Spleen (tissue), 11 donors: ENCODE results near the gene RABGGTA. TPM values are rescaled to one million over a fixed set of nuclear protein-coding genes. Genes with fewer than 3 reads are reported as not detected.

Experiments used
- DNase-seq: peaks from one replicate; pipeline ENCODE4 v3.0.0-alpha.2; 2020
- H3K27ac ChIP-seq, 8 donors: fragments of 200-600 bp; sonication (generic) in 7 of 8; 1 replicate in 4 of 8; 2 replicates in 4 of 8; pipeline versions ENCODE4 v1.5.0 to v1.8.0; 2016 to 2021; ENCODE audit warnings: inconsistent platforms in 4 of 8, mild to moderate bottlenecking in 4 of 8, moderate library complexity in 1 of 8
- H3K27me3 ChIP-seq, 7 donors: fragments of 200-600 bp; sonication (generic) in 6 of 7; replicated peaks in 1 of 7; 1 replicate in 4 of 7; 2 replicates in 3 of 7; pipeline versions ENCODE4 v1.5.0 to v1.8.0; 2016 to 2021; ENCODE audit warnings: inconsistent platforms in 3 of 7, mild to moderate bottlenecking in 1 of 7
- H3K36me3 ChIP-seq, 6 donors: fragments of 200-600 bp; sonication (generic) in 5 of 6; 1 replicate in 4 of 6; 2 replicates in 2 of 6; pipeline versions ENCODE4 v1.5.0 to v1.8.0; 2016 to 2021; ENCODE audit warnings: inconsistent platforms in 2 of 6
- H3K4me1 ChIP-seq, 6 donors: fragments of 200-600 bp; sonication (generic) in 5 of 6; 1 replicate in 3 of 6; 2 replicates in 3 of 6; pipeline versions ENCODE4 v1.5.0 to v1.8.0; 2016 to 2021; ENCODE audit warnings: inconsistent platforms in 3 of 6
- H3K4me3 ChIP-seq, 8 donors: fragments of 200-600 bp; sonication (generic) in 7 of 8; 1 replicate in 4 of 8; 2 replicates in 4 of 8; pipeline versions ENCODE4 v1.5.0 to v1.8.0; 2016 to 2021; ENCODE audit warnings: inconsistent platforms in 4 of 8, mild to moderate bottlenecking in 4 of 8, moderate library complexity in 2 of 8
- H3K9me3 ChIP-seq, 8 donors: fragments of 200-600 bp; sonication (generic) in 7 of 8; 1 replicate in 4 of 8; 2 replicates in 4 of 8; pipeline versions ENCODE4 v1.5.0 to v1.8.0; 2016 to 2021; ENCODE audit warnings: inconsistent platforms in 4 of 8
- CTCF ChIP-seq, 11 experiments: fragments of 200-600 bp in 7 of 11; fragments of 450-650 bp in 4 of 11; sonication (generic) in 4 of 11; IDR thresholded peaks in 8 of 11; conservative IDR thresholded peaks in 3 of 11; 1 replicate in 7 of 11; 2 replicates in 4 of 11; pipeline versions ENCODE4 v1.4.0 to v1.8.0; 2016 to 2021; ENCODE audit warnings: antibody characterized with exemption in 11 of 11, inconsistent platforms in 4 of 11, mild to moderate bottlenecking in 1 of 11
- POLR2A ChIP-seq, 3 donors: fragments of 450-650 bp; IDR thresholded peaks; one replicate each; pipeline ENCODE4 v1.5.1; 2017; ENCODE audit warnings: antibody characterized with exemption in 3 of 3, mild to moderate bottlenecking in 1 of 3
- POLR2AphosphoS5 ChIP-seq, 3 donors: sonication (generic); formaldehyde crosslinking; IDR thresholded peaks; one replicate each; pipeline ENCODE4 v1.5.1; 2017; ENCODE audit warnings: antibody characterized with exemption in 3 of 3
- WGBS, 5 donors: extraction: QIAGEN DNeasy Blood & Tissue Kit in 3 of 5; methylation state at CpG; one replicate each; pipeline versions ENCODE4 v1.1.5 to v1.1.7; 2013 to 2018; 5-methylcytosine and 5-hydroxymethylcytosine counted together
- intact Hi-C: fragments of 100-400 bp; cut with DNase I; formaldehyde crosslinking; loops from one replicate; pipeline ENCODE4 v1.15.0; 2023; ENCODE audit warnings: low total_unique reads
- polyA plus RNA-seq, 3 donors: library from polyadenylated mRNA; stranded (reverse); fragments of 200-250 nt; gene quantifications; one replicate each; pipeline ENCODE4 v1.2.1, GENCODE V29; 2013
- total RNA-seq, 7 donors: library from RNA; depleted of rRNA in 3 of 7; stranded (reverse); fragments of >200 nt in 3 of 7; fragmentation: NEBNext Ultra II Directional in 4 of 7; extraction: Animal tissue kit (Norgen Biotek cat#: 25700) in 4 of 7; gene quantifications; one replicate each; pipeline versions ENCODE4 v1.1.0 to v1.2.1, GENCODE V29; 2016 to 2021
- donor health status: healthy with polysubstance abuse.
- donor health status: DM: no; HTN: no; CAD: no; lungs with moderate emphysema.
- donor health status: DM: no; HTN: no; CAD: no.
- donor health status: Bipolar disorder and iron deficiency.
- donor health status: healthy.
- donor health status: DM: no; HTN: no; CAD: no.
- donor health status: DM: yes; HTN: yes; CAD: no.

RABGGTA gene
- total and polyA plus RNA-seq, 10 donors, result 22.5 to 63.0 (median 47.0) TPM

- H3K27ac ChIP-seq, result no peak overlapping the region
Observed at GRCh38 chr14:24258119-24258518, 13.3 kb downstream of the RABGGTA start.

GRCh38 chr14:24256960-24257359 is 14.4 kb downstream of the RABGGTA start:
- peak; percentile 66 for DNase-seq
- Histone ChIP-seq H3K27ac (peak overlapping the region in 1 of 8 donors; percentile 21), H3K36me3 (peaks cover 0 to 91% (median 6%) of the 10 kb centered on the region in 6 donors), H3K4me1 (no peaks in the 10 kb centered on the region), H3K27me3 (no peaks in the 10 kb centered on the region), H3K9me3 (no peaks in the 10 kb centered on the region), H3K4me3 (no peak overlapping the region)
- 67 to 92% (median 90%) methylated on average over 4 of the region's 4 CpGs for WGBS, 5 donors
- intact Hi-C loops, result no loop called here
- TF ChIP-seq CTCF (IDR thresholded peaks at IDR 0.05 in 8 of 11, conservative IDR thresholded peaks at IDR 0.05 in 3 of 11) (no peak), POLR2A (IDR thresholded peaks at IDR 0.05) (no peak), POLR2AphosphoS5 (IDR thresholded peaks at IDR 0.05) (no peak)

More at GRCh38 chr14:24258119-24258518, 13.3 kb downstream of the RABGGTA start:
- intact Hi-C loops, result no loop called here
- Histone ChIP-seq H3K4me3 (no peak overlapping the region), H3K4me1 (no peaks in the 10 kb centered on the region), H3K36me3 (peaks cover 0 to 89% (median 6%) of the 10 kb centered on the region in 6 donors), H3K9me3 (no peaks in the 10 kb centered on the region), H3K27me3 (no peaks in the 10 kb centered on the region)
- TF ChIP-seq CTCF (IDR thresholded peaks at IDR 0.05 in 8 of 11, conservative IDR thresholded peaks at IDR 0.05 in 3 of 11), result no peak
- no peak for TF ChIP-seq POLR2A (IDR thresholded peaks at IDR 0.05)
- no peak for TF ChIP-seq POLR2AphosphoS5 (IDR thresholded peaks at IDR 0.05)
- 85 to 96% (median 94%) methylated on average over 9 of the region's 9 CpGs for WGBS, 5 donors
- DNase-seq, result peak; percentile 51

- no peak overlapping the region for H3K4me3 ChIP-seq
- H3K27me3 ChIP-seq, result no peaks in the 10 kb centered on the region
- WGBS, 5 donors, result 91 to 97% (median 96%) methylated on average over 11 to 12 of the region's 12 CpGs
- no peak for TF ChIP-seq CTCF (IDR thresholded peaks at IDR 0.05 in 8 of 11, conservative IDR thresholded peaks at IDR 0.05 in 3 of 11)
- TF ChIP-seq POLR2A (IDR thresholded peaks at IDR 0.05), result no peak
- TF ChIP-seq POLR2AphosphoS5 (IDR thresholded peaks at IDR 0.05), result no peak
- H3K27ac ChIP-seq, result no peak overlapping the region
- peak; percentile 36 for DNase-seq
- peaks cover 0 to 83% (median 6%) of the 10 kb centered on the region in 6 donors for H3K36me3 ChIP-seq
- intact Hi-C loops, result no loop called here
- H3K9me3 ChIP-seq, result no peaks in the 10 kb centered on the region
- peaks cover 0 to 6% (median 0%) of the 10 kb centered on the region in 6 donors for H3K4me1 ChIP-seq
Observed at GRCh38 chr14:24255931-24256711, 15.3 kb downstream of the RABGGTA start.

- Histone ChIP-seq H3K36me3 (peaks cover 0 to 76% (median 6%) of the 10 kb centered on the region in 6 donors), H3K27ac (no peak overlapping the region), H3K4me3 (no peak overlapping the region), H3K4me1 (peaks cover 0 to 12% (median 0%) of the 10 kb centered on the region in 6 donors), H3K9me3 (no peaks in the 10 kb centered on the region), H3K27me3 (no peaks in the 10 kb centered on the region)
- TF ChIP-seq POLR2A (IDR thresholded peaks at IDR 0.05) (no peak), POLR2AphosphoS5 (IDR thresholded peaks at IDR 0.05) (no peak), CTCF (IDR thresholded peaks at IDR 0.05 in 8 of 11, conservative IDR thresholded peaks at IDR 0.05 in 3 of 11) (no peak)
- DNase-seq, result no peak
- 89 to 97% (median 94%) methylated on average over 5 to 8 of the region's 8 CpGs for WGBS, 5 donors
- intact Hi-C loops, result no loop called here
Observed at GRCh38 chr14:24255438-24255837, 16.0 kb downstream of the RABGGTA start.
